ENCODE results near the gene SH3GL2.
"Not testable (repeated sequence)": the region's sequence is repeated elsewhere in the genome, so short reads cannot be mapped to it uniquely, and the experiment has no call there.

SH3GL2 gene

GRCh38 chr9:17760250-17760649, 181.4 kb downstream of the SH3GL2 start:
- H3K27ac ChIP-seq (ENCODE audit: low read length), result no peak overlapping the region
- no peaks in the 10 kb centered on the region for H3K36me3 ChIP-seq (ENCODE audit: insufficient read depth, low read depth, low read length)
- no peak overlapping the region for H3K9ac ChIP-seq (ENCODE audit: low read depth, low read length)
- H3K27me3 ChIP-seq (ENCODE audit: insufficient read depth, low read length), result no peaks in the 10 kb centered on the region
- H3K4me3 ChIP-seq (ENCODE audit: low read length), result no peak overlapping the region
- H3K4me1 ChIP-seq (ENCODE audit: insufficient read depth, low read length), result no peaks in the 10 kb centered on the region
- H3K9me3 ChIP-seq (ENCODE audit: insufficient read depth, low read depth, low read length), result no peaks in the 10 kb centered on the region

- Histone ChIP-seq H3K9me3 (ENCODE audit: insufficient read depth, low read depth, low read length) (no peaks in the 10 kb centered on the region), H3K9ac (ENCODE audit: low read depth, low read length) (no peak overlapping the region), H3K27me3 (ENCODE audit: insufficient read depth, low read length) (no peaks in the 10 kb centered on the region), H3K4me1 (ENCODE audit: insufficient read depth, low read length) (no peaks in the 10 kb centered on the region), H3K27ac (ENCODE audit: low read length) (no peak overlapping the region), H3K4me3 (ENCODE audit: low read length) (no peak overlapping the region), H3K36me3 (ENCODE audit: insufficient read depth, low read depth, low read length) (no peaks in the 10 kb centered on the region)
These were observed 183.3 kb downstream of the SH3GL2 start for GRCh38 chr9:17761984-17762676.

- H3K36me3 ChIP-seq (ENCODE audit: insufficient read depth, low read depth, low read length), result no peaks in the 10 kb centered on the region
- no peaks in the 10 kb centered on the region for H3K4me1 ChIP-seq (ENCODE audit: insufficient read depth, low read length)
- H3K9ac ChIP-seq (ENCODE audit: low read depth, low read length), result no peak overlapping the region
- no peaks in the 10 kb centered on the region for H3K27me3 ChIP-seq (ENCODE audit: insufficient read depth, low read length)
- H3K27ac ChIP-seq (ENCODE audit: low read length), result no peak overlapping the region
- H3K4me3 ChIP-seq (ENCODE audit: low read length), result no peak overlapping the region
- H3K9me3 ChIP-seq (ENCODE audit: insufficient read depth, low read depth, low read length), result no peaks in the 10 kb centered on the region
These were observed 185.4 kb downstream of the SH3GL2 start for GRCh38 chr9:17764306-17764705.

GRCh38 chr9:17765131-17765530, 186.3 kb downstream of the SH3GL2 start:
- H3K9me3 ChIP-seq (ENCODE audit: insufficient read depth, low read depth, low read length); H3K9ac ChIP-seq (ENCODE audit: low read depth, low read length); H3K27me3 ChIP-seq (ENCODE audit: insufficient read depth, low read length); H3K4me1 ChIP-seq (ENCODE audit: insufficient read depth, low read length); H3K27ac ChIP-seq (ENCODE audit: low read length); H3K36me3 ChIP-seq (ENCODE audit: insufficient read depth, low read depth, low read length); H3K4me3 ChIP-seq (ENCODE audit: low read length): not testable (repeated sequence)

- Histone ChIP-seq H3K4me3 (ENCODE audit: low read length) (no peak overlapping the region), H3K27me3 (ENCODE audit: insufficient read depth, low read length) (no peaks in the 10 kb centered on the region), H3K4me1 (ENCODE audit: insufficient read depth, low read length) (no peaks in the 10 kb centered on the region), H3K9me3 (ENCODE audit: insufficient read depth, low read depth, low read length) (no peaks in the 10 kb centered on the region), H3K36me3 (ENCODE audit: insufficient read depth, low read depth, low read length) (no peaks in the 10 kb centered on the region), H3K27ac (ENCODE audit: low read length) (no peak overlapping the region), H3K9ac (ENCODE audit: low read depth, low read length) (no peak overlapping the region)
These were observed 193.4 kb downstream of the SH3GL2 start for GRCh38 chr9:17772223-17772622.

- Histone ChIP-seq H3K4me3 (ENCODE audit: low read length) (no peak overlapping the region), H3K36me3 (ENCODE audit: insufficient read depth, low read depth, low read length) (no peaks in the 10 kb centered on the region), H3K9ac (ENCODE audit: low read depth, low read length) (no peak overlapping the region), H3K9me3 (ENCODE audit: insufficient read depth, low read depth, low read length) (no peaks in the 10 kb centered on the region), H3K4me1 (ENCODE audit: insufficient read depth, low read length) (no peaks in the 10 kb centered on the region), H3K27me3 (ENCODE audit: insufficient read depth, low read length) (no peaks in the 10 kb centered on the region), H3K27ac (ENCODE audit: low read length) (no peak overlapping the region)
These were observed 196.8 kb downstream of the SH3GL2 start for GRCh38 chr9:17775656-17776055.

GRCh38 chr9:17776735-17777134, 197.9 kb downstream of the SH3GL2 start:
- no peaks in the 10 kb centered on the region for H3K9me3 ChIP-seq (ENCODE audit: insufficient read depth, low read depth, low read length)
- H3K36me3 ChIP-seq (ENCODE audit: insufficient read depth, low read depth, low read length), result no peaks in the 10 kb centered on the region
- H3K9ac ChIP-seq (ENCODE audit: low read depth, low read length), result no peak overlapping the region
- no peaks in the 10 kb centered on the region for H3K4me1 ChIP-seq (ENCODE audit: insufficient read depth, low read length)
- no peaks in the 10 kb centered on the region for H3K27me3 ChIP-seq (ENCODE audit: insufficient read depth, low read length)
- H3K4me3 ChIP-seq (ENCODE audit: low read length), result no peak overlapping the region
- H3K27ac ChIP-seq (ENCODE audit: low read length), result no peak overlapping the region

GRCh38 chr9:17777465-17777864, 198.6 kb downstream of the SH3GL2 start:
- H3K27me3 ChIP-seq (ENCODE audit: insufficient read depth, low read length), result no peaks in the 10 kb centered on the region
- H3K27ac ChIP-seq (ENCODE audit: low read length), result no peak overlapping the region
- H3K4me1 ChIP-seq (ENCODE audit: insufficient read depth, low read length), result no peaks in the 10 kb centered on the region

GRCh38 chr9:17782430-17783149, 203.7 kb downstream of the SH3GL2 start:
- Histone ChIP-seq H3K4me3 (ENCODE audit: low read length) (no peak overlapping the region), H3K27me3 (ENCODE audit: insufficient read depth, low read length) (no peaks in the 10 kb centered on the region), H3K9ac (ENCODE audit: low read depth, low read length) (no peak overlapping the region), H3K4me1 (ENCODE audit: insufficient read depth, low read length) (no peaks in the 10 kb centered on the region), H3K27ac (ENCODE audit: low read length) (no peak overlapping the region), H3K36me3 (ENCODE audit: insufficient read depth, low read depth, low read length) (no peaks in the 10 kb centered on the region), H3K9me3 (ENCODE audit: insufficient read depth, low read depth, low read length) (no peaks in the 10 kb centered on the region)

More at GRCh38 chr9:17777465-17777864, 198.6 kb downstream of the SH3GL2 start:
- Histone ChIP-seq H3K4me3 (ENCODE audit: low read length) (no peak overlapping the region), H3K9ac (ENCODE audit: low read depth, low read length) (no peak overlapping the region), H3K36me3 (ENCODE audit: insufficient read depth, low read depth, low read length) (no peaks in the 10 kb centered on the region), H3K9me3 (ENCODE audit: insufficient read depth, low read depth, low read length) (no peaks in the 10 kb centered on the region)

GRCh38 chr9:17783227-17783626, 204.4 kb downstream of the SH3GL2 start:
- H3K4me1 ChIP-seq (ENCODE audit: insufficient read depth, low read length), result no peaks in the 10 kb centered on the region
- H3K36me3 ChIP-seq (ENCODE audit: insufficient read depth, low read depth, low read length), result no peaks in the 10 kb centered on the region
- no peak overlapping the region for H3K4me3 ChIP-seq (ENCODE audit: low read length)
- H3K27ac ChIP-seq (ENCODE audit: low read length), result no peak overlapping the region
- H3K9ac ChIP-seq (ENCODE audit: low read depth, low read length), result no peak overlapping the region
- no peaks in the 10 kb centered on the region for H3K9me3 ChIP-seq (ENCODE audit: insufficient read depth, low read depth, low read length)
- no peaks in the 10 kb centered on the region for H3K27me3 ChIP-seq (ENCODE audit: insufficient read depth, low read length)

GRCh38 chr9:17789316-17789715, 210.4 kb downstream of the SH3GL2 start:
- H3K4me1 ChIP-seq (ENCODE audit: insufficient read depth, low read length), result no peaks in the 10 kb centered on the region
- H3K27ac ChIP-seq (ENCODE audit: low read length), result no peak overlapping the region
- H3K4me3 ChIP-seq (ENCODE audit: low read length), result no peak overlapping the region
- H3K27me3 ChIP-seq (ENCODE audit: insufficient read depth, low read length), result no peaks in the 10 kb centered on the region
- no peak overlapping the region for H3K9ac ChIP-seq (ENCODE audit: low read depth, low read length)
- H3K9me3 ChIP-seq (ENCODE audit: insufficient read depth, low read depth, low read length), result no peaks in the 10 kb centered on the region
- H3K36me3 ChIP-seq (ENCODE audit: insufficient read depth, low read depth, low read length), result no peaks in the 10 kb centered on the region
